ENCODE measurements around the gene CBY2. TPM values are rescaled to one million over a fixed set of nuclear protein-coding genes. Genes with fewer than 3 reads are reported as not detected.

CBY2 gene
- total RNA-seq, 1 donor from 2014 or later, result not detected

DNA sequence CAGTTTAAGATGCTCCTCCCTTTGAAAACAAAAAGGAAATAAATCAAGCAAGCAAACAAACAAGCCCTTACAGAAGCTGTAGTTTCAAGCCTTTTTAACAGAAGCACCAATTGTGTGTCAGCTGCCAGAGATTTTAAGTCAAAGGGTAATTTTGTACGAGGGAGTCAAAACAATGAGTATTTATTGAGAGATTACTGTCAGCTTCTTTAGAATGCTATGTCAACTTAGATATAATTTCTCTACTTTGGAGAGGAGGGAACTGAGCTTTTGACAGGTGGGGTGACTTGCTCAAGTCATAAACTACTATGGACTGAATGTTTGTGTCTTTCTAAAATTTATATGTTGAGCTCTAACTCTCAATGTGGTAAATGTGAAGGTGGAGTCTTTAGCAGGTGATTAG is 10.5 kb upstream of the CBY2 start:
- Histone ChIP-seq H4K20me1 (ENCODE audit: insufficient read depth, low read length) (no peaks in the 10 kb centered on the region), H3K4me1 (ENCODE audit: insufficient read depth, low read length) (no peaks in the 10 kb centered on the region), H3K27ac (ENCODE audit: low read depth, low read length) (no peak overlapping the region), H3K27me3 (ENCODE audit: insufficient read depth, low read length) (peaks cover 3% of the 10 kb centered on the region), H3K36me3 (ENCODE audit: insufficient read depth, low read length) (no peaks in the 10 kb centered on the region), H3K4me2 (ENCODE audit: low read length) (no peak overlapping the region), H3K9ac (ENCODE audit: low read length) (no peak overlapping the region), H2AFZ (ENCODE audit: low read depth, low read length) (no peak overlapping the region), H3K4me3 (ENCODE audit: insufficient read depth, low read depth, low read length) (no peak overlapping the region), H3K9me3 (ENCODE audit: insufficient read depth, low read depth, low read length) (peaks cover 3% of the 10 kb centered on the region), H3K79me2 (ENCODE audit: insufficient read depth, low read length) (no peaks in the 10 kb centered on the region)
- Mint-ChIP-seq H3K27me3 (ENCODE audit: low read depth, unreplicated experiment) (peaks cover 6% of the 10 kb centered on the region), H3K36me3 (ENCODE audit: low read depth, unreplicated experiment) (no peaks in the 10 kb centered on the region), H3K4me3 (ENCODE audit: unreplicated experiment) (no peak overlapping the region), H3K4me1 (ENCODE audit: low read depth, unreplicated experiment) (no peaks in the 10 kb centered on the region), H3K9me3 (ENCODE audit: unreplicated experiment) (peaks cover 2% of the 10 kb centered on the region), H3K27ac (ENCODE audit: unreplicated experiment) (no peak overlapping the region)
- FAIRE-seq, result no peak
- TF ChIP-seq, protein P1, sequence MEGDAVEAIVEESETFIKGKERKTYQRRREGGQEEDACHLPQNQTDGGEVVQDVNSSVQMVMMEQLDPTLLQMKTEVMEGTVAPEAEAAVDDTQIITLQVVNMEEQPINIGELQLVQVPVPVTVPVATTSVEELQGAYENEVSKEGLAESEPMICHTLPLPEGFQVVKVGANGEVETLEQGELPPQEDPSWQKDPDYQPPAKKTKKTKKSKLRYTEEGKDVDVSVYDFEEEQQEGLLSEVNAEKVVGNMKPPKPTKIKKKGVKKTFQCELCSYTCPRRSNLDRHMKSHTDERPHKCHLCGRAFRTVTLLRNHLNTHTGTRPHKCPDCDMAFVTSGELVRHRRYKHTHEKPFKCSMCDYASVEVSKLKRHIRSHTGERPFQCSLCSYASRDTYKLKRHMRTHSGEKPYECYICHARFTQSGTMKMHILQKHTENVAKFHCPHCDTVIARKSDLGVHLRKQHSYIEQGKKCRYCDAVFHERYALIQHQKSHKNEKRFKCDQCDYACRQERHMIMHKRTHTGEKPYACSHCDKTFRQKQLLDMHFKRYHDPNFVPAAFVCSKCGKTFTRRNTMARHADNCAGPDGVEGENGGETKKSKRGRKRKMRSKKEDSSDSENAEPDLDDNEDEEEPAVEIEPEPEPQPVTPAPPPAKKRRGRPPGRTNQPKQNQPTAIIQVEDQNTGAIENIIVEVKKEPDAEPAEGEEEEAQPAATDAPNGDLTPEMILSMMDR (IDR thresholded peaks at IDR 0.05; ENCODE audit: insufficient read depth, low read depth, low read length), result no peak
- TF ChIP-seq EZH2 (IDR thresholded peaks at IDR 0.05; ENCODE audit: insufficient read depth, low read length), result no peak
- no peak for DNase-seq (ENCODE audit: low read depth)

DNA sequence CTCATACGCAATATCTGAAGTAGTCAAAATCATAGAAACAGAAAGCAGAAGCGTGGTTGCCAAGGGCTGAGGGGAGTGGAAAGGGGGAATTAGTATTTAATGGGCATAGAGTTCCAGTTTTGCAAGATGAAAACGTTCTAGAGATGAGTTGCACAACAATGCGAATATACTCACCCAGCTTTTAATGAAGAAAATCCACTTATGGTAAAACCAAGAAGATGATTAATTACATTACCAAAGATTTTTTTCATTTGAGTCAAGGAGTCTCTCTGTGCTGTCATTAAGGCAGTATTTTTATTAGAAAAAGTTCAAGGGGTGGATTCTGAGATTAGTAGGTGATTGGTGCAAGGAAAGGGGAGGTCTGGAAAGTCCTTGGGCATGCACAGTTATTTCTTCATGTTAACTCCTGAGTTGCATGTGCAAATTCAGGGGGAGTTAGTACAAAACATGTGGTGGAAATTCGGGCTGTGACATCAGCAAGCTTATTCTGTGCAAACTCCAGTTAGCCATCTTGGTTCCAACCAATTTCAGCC is 6.9 kb upstream of the CBY2 start:
- Mint-ChIP-seq H3K4me3 (ENCODE audit: unreplicated experiment) (no peak overlapping the region), H3K9me3 (ENCODE audit: unreplicated experiment) (peaks cover 2% of the 10 kb centered on the region), H3K36me3 (ENCODE audit: low read depth, unreplicated experiment) (no peaks in the 10 kb centered on the region), H3K27ac (ENCODE audit: unreplicated experiment) (no peak overlapping the region), H3K27me3 (ENCODE audit: low read depth, unreplicated experiment) (peaks cover 3% of the 10 kb centered on the region), H3K4me1 (ENCODE audit: low read depth, unreplicated experiment) (no peaks in the 10 kb centered on the region)
- Histone ChIP-seq H2AFZ (ENCODE audit: low read depth, low read length) (no peak overlapping the region), H3K4me3 (ENCODE audit: insufficient read depth, low read depth, low read length) (no peak overlapping the region), H3K79me2 (ENCODE audit: insufficient read depth, low read length) (no peaks in the 10 kb centered on the region), H3K4me1 (ENCODE audit: insufficient read depth, low read length) (no peaks in the 10 kb centered on the region), H3K36me3 (ENCODE audit: insufficient read depth, low read length) (no peaks in the 10 kb centered on the region), H3K4me2 (ENCODE audit: low read length) (no peak overlapping the region), H3K27ac (ENCODE audit: low read depth, low read length) (no peak overlapping the region), H4K20me1 (ENCODE audit: insufficient read depth, low read length) (no peaks in the 10 kb centered on the region), H3K27me3 (ENCODE audit: insufficient read depth, low read length) (no peaks in the 10 kb centered on the region), H3K9ac (ENCODE audit: low read length) (no peak overlapping the region), H3K9me3 (ENCODE audit: insufficient read depth, low read depth, low read length) (peaks cover 3% of the 10 kb centered on the region)
- no peak for TF ChIP-seq EZH2 (IDR thresholded peaks at IDR 0.05; ENCODE audit: insufficient read depth, low read length)
- TF ChIP-seq, protein P1 (IDR thresholded peaks at IDR 0.05; ENCODE audit: insufficient read depth, low read depth, low read length), result no peak
- no peak for FAIRE-seq
- DNase-seq (ENCODE audit: low read depth), result no peak

DNA sequence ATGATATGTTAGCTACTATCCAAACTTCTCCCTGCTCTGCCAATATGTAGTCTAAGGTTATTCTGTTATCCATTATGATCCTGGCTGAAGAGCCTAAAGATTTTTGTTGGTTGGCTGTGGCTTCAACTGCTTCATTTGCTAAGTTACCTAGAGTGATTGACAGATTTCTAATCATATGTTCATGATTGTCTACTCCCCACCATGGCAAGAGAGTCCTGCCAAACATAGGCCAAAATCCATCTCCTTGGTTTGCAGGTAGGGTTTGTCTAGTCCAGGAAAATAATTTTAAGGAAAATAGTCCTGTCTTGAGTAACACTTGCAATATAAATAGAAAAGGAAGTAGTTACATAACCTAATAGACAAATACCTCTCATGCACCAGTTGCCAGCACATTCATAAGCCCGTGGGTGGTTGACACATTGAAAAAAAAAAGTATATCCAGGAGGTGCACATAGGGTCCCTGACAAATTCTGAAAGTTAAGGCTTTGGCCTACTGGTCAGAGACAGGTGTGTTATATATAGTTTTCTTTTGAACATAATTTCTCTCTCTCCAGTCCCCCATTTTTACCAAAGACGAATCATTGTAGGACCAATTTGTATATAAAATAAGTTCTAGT is 5.4 kb upstream of the CBY2 start:
- H3K27ac Mint-ChIP-seq (ENCODE audit: unreplicated experiment), result no peak overlapping the region
- no peaks in the 10 kb centered on the region for H3K27me3 ChIP-seq (ENCODE audit: insufficient read depth, low read length)
- no peak overlapping the region for H3K4me3 Mint-ChIP-seq (ENCODE audit: unreplicated experiment)
- H2AFZ ChIP-seq (ENCODE audit: low read depth, low read length), result no peak overlapping the region
- H3K36me3 ChIP-seq (ENCODE audit: insufficient read depth, low read length), result no peaks in the 10 kb centered on the region
- H3K4me1 Mint-ChIP-seq (ENCODE audit: low read depth, unreplicated experiment), result no peaks in the 10 kb centered on the region
- H3K4me2 ChIP-seq (ENCODE audit: low read length), result no peak overlapping the region
- peaks cover 2% of the 10 kb centered on the region for H3K9me3 Mint-ChIP-seq (ENCODE audit: unreplicated experiment)
- no peak overlapping the region for H3K4me3 ChIP-seq (ENCODE audit: insufficient read depth, low read depth, low read length)
- H3K4me1 ChIP-seq (ENCODE audit: insufficient read depth, low read length), result no peaks in the 10 kb centered on the region
- peak; percentile 27 for DNase-seq (ENCODE audit: low read depth)
- peaks cover 3% of the 10 kb centered on the region for H3K9me3 ChIP-seq (ENCODE audit: insufficient read depth, low read depth, low read length)
- no peak overlapping the region for H3K9ac ChIP-seq (ENCODE audit: low read length)
- no peaks in the 10 kb centered on the region for H3K79me2 ChIP-seq (ENCODE audit: insufficient read depth, low read length)
- FAIRE-seq, result no peak
- no peak for TF ChIP-seq EZH2 (IDR thresholded peaks at IDR 0.05; ENCODE audit: insufficient read depth, low read length)
- TF ChIP-seq, protein P1 (IDR thresholded peaks at IDR 0.05; ENCODE audit: insufficient read depth, low read depth, low read length), result no peak
- H3K27me3 Mint-ChIP-seq (ENCODE audit: low read depth, unreplicated experiment), result no peaks in the 10 kb centered on the region
- H3K27ac ChIP-seq (ENCODE audit: low read depth, low read length), result no peak overlapping the region
- H4K20me1 ChIP-seq (ENCODE audit: insufficient read depth, low read length), result no peaks in the 10 kb centered on the region
- H3K36me3 Mint-ChIP-seq (ENCODE audit: low read depth, unreplicated experiment), result no peaks in the 10 kb centered on the region
